ENCODE results near the gene RAPGEF1.

RAPGEF1 gene

DNA sequence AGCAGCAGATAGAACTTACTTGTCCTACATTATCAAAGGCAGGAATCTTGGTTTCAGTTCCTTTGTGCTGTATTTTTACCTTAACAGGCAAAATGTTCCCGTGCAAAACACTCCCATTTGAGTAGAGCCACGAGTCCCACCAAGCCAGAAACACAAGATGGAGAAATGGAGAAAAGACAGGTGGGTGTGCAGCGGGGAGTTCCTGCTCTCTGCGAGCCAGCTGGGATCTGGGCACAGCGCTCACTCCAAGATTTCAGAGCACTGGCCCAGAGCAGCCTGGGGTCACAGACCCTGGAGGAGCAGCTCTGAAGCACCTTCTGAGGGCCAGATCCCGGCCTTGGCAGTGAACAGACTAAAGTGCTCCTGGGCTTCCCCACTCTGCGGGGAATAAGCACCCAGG is 211.7 kb downstream of the RAPGEF1 start:
- DNase-seq (ENCODE audit: low spot score): no peak

Data from CD4-positive, alpha-beta T cell treated with Interleukin-2 at 100 ng/mL for 4 hours (primary cell).